HG03457 (cell line): Measurements from ENCODE around the gene NFATC2.
"Not testable (repeated sequence)": the region's sequence is repeated elsewhere in the genome, so short reads cannot be mapped to it uniquely, and the experiment has no call there.

Source experiments
- ATAC-seq: cut with Tn5 transposase; IDR thresholded peaks from one replicate; pipeline ENCODE4 v1.9.1; 2021; ENCODE audit warnings: moderate number of reproducible peaks; ENCODE audit not compliant: unreplicated experiment

The NFATC2 gene

DNA sequence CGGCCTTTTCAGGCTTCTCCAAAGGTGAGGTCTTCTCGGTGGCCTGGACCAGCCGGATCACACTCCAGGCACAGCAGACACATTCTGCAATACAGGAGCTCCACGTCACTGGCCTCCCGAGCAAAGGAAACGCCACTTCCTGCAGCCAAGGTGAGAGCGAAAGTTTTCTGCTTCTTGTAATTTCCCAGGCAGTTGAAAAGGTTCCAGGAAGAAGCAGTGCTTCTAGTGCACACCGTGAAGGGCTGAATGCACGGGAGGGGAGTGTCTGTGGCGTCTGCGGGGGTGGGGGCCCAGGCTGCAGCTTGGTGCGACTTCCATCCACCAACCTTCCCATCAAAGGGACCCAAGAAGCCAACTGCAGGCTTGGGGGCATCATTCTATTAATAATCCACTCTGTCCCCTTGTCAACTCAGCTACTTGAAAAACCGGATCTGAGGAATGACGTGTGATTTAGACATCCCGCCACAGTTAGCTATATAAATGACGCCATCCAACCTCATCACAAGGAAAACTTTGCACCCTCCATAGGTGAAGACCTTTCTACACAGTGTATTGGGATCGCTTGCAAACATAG is 61.1 kb downstream of the NFATC2 start:
- no peak for ATAC-seq

DNA sequence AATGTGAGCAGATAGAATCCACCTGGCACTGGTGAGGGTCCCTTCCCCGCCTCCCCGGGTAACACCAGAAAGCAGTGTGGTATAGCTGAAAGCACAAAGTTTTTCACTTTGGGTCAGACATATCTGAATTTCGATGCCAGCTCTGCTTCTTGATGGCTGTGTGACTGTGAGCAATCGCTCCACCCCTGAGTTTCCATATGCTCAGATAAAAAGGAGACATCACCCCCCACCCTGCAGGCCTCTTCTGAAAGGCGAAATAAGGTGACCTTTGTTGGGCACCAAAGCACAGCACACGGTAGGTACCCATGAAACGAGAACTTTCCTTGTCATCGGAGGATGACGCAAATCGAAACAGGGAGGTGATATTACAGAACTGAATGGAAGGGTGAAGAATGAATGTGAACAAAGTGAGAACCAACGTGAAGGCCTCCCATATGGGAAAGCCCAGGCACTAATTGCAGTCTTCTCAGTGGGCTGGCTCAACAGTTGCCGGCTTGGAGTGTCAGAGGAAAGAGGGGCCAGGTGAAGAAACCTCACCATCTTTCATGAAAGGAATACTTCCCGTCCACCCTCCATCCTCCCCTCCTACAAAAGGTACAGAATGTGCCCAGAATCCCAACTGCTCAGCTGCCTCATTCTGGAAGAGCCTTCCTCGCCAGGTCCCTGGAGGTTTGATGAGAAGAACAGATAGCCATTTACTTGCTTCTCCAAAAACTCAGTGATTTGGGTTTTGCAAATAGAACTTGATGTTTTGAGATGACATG is 61.8 kb downstream of the NFATC2 start:
- ATAC-seq = peak; percentile 76

DNA sequence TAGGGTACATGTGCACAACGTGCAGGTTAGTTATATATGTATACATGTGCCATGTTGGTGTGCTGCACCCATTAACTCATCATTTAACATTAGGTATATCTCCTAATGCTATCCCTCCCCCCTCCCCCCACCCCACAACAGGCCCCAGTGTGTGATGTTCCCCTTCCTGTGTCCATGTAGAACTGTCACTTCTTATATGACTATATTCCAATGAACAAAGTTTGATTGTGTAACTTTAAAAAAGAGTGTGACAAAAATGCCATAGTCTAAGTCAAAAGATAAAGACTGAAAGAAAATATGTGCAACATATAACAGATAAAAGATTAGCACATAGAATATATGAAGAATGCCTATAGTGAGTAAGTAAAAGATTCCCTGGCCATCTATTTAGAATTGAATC is 66.4 kb downstream of the NFATC2 start:
- not testable (repeated sequence) for ATAC-seq

DNA sequence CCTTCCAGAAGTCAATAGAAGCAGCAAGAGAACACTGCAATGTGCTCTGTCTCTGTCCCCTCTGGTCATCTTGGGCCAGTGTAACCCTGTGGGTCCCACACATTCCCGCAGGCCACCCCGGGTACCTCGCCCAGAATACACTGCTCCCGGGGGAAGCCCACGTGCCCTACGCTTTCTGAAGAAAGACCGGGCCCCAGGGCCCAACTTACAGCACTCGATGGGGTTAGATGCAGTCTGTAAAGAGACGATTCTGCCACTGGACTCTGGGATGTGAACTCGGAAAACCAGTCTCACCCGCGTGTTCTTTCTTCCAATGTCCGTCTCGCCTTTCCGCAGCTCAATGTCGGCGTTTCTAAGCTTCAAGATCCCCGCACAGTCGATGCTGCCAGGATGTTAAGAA is 68.7 kb downstream of the NFATC2 start:
- ATAC-seq = no peak

DNA sequence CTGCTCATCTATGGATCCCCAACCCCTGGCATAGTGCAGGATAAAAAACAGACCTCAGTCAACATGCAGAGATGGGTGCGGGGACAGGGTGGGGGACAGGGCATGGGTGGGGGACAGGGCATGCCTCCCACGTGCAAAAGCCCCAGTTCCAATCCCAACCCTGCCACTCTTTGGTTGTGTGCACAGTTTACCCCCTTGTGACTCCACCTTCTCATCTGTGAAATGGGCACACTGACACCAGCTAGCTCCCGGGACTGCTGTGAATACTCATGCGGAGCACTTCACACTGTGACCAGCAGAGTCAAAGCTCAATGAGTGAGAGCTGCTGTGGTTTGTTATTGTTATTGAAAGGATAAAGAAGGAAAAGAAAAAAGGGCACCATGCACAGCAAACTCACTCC is 69.3 kb downstream of the NFATC2 start:
- ATAC-seq = no peak

DNA sequence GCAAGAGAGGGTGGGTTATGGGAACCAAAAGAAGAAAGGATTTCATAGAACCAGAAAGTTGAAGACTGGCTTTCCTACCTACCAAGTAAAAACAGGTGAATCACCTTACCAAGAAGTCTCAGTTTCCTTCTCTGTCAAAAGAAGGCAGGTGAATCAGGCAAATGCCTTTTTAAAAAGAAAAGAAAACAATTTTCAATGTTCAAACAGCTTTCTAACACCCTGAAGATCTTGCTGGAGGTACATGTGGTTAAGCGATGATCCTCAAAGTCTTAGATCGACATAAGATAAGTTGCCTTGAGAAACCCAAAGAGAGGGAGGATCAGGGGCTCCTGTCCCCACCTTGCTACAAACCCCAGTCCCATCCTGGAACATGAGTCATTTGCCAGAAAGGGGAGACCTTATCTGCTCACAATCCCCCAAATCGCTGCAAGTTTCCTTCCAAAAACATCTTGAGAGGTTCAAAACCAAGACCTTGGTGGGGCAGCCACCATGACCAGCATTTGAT is 71.6 kb downstream of the NFATC2 start:
- ATAC-seq = no peak

DNA sequence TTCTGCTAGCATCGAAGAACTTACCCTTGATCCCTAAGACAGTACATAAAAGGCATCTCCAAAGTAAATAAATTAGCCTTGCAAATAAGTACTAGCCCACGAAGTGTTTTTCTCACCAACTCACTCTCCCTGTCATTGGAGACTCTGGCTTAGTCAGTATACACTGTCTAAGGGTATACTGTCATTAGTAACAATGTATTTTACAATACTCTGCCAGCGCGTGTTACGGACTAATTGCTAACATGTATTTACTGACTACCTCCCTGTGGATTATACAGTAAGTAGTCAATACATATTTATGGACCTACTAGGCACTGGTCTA is 72.1 kb downstream of the NFATC2 start:
- ATAC-seq = no peak

DNA sequence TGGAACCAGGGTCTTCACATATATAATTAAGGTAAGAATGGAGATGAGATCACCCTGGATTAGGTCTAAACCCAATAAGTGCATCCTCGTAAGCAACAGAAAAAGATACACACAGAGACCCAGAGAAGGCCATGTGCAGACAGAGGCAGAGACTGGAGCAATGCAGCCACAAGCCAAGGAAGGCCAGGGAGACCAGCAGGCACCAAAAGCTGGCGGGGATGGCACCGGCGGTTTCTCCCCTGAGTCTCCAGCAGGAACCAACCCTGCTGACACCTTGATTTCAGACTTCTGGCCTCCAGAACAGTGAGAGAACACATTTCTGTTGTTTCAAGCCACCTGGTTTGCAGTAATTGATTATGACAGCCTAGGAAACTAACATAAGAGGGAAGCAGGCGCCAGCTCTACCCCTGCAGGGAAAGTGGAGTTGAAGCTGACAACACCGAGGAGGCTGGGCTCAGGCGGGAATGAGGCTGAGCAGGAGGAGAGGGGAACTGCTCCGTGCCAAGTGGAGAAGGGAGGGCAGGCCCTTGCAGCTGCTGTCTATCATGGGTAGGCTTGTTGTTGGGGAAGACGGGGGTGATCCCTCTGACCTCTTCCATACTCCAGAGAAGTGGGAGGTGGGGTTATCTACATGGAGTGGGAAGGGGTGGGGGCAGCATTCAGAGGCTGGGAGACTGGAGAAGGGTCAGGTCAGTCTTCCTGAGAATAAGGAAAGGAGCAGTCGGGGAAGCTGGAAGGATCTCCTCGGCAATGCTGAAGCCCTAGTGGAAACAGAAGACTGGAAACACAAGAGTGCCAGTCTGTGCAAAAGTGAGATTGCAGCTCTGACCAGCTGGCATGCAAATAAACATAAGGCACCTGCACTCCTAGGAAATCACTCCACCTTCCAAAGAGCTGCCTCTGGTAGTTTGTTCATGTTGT is 72.7 kb downstream of the NFATC2 start:
- ATAC-seq = no peak

DNA sequence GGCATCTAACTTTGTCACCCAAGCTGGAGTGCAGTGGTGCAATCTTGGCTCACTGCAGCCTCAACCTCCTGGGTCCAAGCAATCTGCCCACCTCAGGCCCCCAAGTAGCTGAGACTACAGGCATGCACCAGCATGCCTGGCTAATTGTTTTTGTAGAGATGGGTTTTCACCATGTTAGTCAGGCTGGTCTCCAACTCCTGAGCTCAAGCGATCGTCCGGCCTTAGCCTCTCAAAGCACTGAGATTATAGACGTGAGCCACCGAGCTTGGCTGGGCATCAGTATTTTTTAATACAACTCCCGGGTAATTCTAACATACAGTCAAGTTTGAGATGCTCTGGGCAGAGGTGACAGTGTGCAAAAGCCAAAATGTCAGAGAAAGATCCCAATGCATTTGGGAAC is 73.5 kb downstream of the NFATC2 start:
- no peak for ATAC-seq

DNA sequence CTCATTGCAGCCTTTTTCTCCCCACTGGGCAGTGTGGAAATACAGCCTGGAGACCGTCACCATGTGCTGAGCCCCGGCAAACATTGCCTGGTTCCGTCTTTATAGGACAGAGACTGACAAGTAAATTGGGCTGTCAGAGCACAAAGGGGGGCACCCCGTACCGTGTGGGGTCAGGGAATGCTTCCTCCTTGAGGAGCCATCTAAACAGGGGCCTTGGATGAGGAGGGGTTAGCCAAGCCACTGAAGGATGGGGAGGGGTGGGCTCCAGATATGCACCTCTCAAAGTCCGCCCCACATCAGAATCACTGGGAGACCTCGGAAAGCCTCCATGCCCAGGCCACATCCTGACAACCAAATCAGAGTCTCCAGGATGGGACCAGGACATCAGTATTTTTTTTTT is 73.9 kb downstream of the NFATC2 start:
- ATAC-seq = no peak

DNA sequence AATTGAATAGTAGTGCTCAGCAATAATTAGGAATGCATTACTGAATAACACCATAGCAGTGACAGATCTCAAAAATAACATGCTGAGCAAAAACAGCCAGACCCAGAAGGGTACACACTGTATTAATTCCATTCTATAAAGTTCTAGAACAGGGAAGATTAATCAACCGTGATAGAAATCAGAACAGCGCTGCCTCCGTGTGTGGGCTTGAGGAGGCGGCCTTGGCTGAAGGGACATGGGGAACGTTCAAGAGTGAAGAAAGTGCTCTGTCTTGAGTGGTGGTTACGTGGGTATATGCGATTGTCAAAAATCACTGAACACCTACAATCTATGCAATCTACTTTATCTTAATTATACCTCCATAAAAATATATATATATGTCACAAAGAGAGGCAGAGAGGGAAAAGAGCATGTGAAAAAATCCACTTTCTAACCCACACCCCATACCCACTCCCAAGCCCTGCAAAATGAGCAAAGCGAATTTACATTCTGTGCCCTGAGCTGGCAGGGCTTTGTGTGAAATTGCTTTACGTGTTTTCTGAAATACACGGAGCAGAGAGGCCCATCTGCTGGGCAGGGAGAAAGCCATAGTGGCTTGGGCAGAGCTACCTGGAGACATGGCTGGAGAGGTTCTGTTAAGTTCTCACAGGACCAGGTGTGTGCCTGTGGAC is 74.4 kb downstream of the NFATC2 start:
- no peak for ATAC-seq

DNA sequence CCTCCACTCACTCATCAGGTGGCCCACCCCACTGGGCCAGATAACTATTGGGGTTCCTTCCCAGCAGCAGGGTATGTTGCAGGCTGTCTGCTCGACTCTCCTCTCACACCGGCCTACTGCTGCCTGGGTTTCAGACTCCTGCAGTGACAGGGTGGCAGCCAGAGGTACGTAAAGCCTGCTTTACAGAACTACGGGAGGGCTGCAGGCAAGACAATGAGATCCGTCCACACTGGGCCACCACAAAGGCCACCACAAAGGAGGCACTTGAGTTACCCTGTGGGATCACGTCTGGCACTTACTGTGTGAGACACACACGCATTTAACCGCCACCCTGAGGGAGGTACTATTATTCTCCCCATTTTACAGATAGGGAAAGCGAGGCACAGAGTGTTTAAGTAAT is 78.5 kb downstream of the NFATC2 start:
- ATAC-seq = no peak

DNA sequence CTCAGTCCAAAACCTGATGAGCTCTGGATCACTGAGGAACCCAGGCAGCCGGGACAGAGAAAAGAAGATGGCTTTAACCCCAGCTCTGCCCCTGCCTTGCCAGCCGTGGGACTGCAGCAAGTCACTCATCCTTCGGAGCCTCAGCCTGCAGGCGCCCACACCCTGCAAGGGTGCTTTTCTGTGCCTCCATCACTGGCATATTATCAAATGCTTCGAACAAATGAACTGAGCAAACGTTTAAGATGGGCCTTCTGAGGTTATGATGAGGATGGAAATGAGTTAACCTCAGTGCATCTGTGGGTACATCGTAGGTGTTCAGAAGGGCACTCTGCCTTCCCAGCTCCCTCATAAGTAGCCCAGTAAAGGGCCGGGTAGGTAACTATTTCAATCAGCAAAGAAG is 79.0 kb downstream of the NFATC2 start:
- no peak for ATAC-seq

DNA sequence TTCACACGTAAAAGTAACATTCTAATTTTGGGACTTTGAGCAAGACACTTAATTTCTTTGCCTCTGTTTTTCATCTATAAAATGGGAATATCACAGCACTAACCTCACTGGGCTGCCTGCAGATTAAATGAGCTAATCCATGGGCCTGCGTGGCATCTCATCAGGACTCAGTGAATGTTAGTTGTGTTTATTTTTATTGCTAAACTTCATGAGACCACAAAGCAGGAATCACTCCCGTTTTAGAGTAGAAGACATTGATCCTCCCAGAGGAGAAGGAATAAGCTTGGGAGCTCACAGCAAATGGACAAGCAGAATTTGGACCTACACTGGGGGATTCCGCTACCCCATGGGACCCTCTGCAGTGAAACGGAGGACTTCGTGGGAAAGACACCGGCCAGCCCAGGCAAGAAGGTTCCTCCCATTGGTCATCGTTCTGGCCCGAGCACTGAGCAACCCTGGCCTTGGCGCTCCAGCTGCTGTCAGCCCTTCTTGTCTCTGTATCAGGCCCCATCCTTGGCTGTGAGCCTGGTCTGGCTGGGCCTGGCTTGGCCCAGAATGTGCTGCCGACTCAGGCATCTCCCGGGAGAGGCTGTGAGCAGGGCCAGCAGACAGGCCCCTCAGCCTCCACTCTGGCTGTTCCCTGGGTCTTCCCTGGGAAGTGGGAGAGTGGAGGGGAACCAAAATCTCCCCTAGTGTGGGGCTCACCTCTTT is 79.8 kb downstream of the NFATC2 start:
- ATAC-seq = no peak

DNA sequence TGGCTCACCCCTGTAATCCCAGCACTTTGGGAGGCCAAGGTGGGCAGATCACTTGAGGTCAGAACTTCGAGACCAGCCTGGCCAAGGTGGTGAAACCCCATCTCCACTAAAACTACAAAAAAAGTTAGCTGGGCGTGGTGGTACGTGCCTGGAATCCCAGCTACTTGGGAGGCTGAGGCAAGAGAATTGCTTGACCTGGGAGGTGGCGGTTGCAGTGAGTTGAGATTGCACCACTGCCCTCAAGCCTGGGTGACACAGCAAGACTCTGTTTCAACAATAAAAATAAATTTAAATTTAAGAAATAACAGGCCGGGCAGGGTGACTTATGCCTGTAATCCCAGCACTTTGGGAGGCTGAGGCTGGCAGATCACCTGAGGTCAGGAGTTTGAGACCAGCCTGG is 80.7 kb downstream of the NFATC2 start:
- not testable (repeated sequence) for ATAC-seq

DNA sequence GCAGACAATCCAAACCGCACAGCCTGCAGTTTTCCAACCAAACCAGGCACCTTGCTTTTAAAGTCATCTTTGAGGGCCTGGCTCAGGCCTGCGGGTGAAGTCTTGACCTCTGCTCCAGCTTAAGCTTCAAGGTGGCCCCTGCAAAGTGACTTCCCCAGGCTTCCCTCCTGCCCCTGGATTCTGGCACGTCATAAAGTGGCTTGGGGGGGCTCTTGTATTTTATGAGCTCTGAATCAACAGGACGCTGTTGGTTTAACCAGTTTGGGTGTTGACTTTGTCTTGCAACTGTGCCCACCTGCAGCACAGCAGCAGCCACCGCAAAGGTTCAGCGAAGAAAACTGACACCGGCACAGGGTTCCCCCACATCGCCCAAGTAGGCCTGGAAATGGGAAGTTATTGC is 81.2 kb downstream of the NFATC2 start:
- ATAC-seq = no peak

DNA sequence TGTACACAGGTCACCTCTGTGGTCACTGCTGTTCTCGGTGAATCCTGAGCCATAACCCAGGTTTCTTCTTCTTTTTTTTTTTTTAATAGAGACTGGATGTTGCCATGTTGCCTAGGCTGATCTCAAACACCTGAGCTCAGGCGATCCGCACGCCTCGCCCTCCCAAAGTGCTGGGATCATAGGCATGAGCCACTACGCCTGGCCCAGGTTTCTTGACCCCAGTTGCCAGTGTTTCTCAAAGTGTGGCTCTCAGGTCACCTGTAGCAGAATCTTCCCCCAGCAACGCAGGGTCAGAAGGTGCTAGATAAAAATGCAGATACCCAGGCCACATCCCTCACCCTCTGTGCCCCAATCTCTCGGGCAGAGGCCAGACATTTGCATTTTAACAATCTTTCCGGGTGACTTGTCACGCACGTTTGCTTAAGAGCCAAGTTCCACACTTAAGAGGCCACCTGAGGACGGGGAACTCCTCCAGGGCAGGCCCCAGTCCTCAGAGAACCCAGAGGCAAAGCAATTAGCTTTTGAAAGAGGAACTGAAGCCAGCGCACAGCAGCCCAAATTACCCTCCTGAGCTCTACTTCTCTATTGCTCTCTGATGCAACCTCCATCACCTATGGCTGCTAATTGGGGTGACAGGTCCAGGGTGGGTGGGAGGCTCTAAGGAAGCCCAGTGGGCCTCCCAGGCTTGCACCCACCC is 81.8 kb downstream of the NFATC2 start:
- ATAC-seq = peak; percentile 94

DNA sequence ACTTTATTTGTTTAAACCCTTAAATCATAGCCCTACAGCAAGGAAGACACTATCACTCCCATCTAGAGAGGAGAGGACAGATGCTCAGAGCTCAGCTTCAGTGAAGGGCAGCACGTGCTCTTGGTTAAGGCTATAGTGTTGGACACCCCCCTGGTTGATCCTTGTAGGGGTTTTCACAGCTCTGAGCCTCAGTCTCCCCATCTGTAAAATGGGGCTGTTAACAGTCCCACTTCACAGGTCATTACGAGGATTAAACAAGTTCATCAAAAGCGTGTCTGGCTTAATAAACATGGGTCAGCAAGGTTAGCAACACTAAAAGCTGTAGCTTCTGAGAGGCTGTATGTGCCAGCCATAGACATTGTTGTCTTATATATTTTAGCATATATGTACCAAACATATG is 82.4 kb downstream of the NFATC2 start:
- ATAC-seq = no peak

DNA sequence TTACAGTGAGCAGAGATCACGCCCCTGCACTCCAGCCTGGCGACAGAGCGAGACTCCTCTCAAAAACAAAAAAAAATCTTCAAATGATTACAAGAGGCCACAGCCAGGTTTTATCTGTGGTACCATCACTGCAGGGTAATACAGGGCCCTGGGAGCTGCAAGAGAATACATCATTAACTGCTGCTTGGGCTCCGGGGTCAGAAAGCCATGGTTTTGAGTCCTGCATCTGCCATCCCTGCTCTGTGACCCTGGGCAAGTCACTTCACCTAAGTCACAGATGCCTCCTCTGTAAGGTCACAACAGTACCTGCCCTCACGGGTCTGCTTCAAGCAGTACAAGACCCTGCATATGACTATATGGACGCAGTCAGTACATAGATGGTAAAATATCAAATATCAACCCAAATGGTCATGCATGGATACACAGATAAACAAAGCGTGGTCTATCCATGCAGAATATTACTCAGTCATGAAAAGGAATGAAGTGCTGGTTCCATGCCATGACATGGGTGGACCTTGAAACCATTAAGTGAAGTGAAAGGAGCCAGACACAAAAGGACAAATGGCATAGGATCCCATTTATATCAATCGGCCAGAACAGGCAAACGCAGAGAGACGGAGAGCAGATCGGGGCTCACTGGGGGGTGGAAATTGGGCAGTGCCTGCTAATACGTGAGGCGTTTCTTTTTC is 83.6 kb downstream of the NFATC2 start:
- no peak for ATAC-seq
